SJSA1 (cell line): Measurements from ENCODE around the gene NFIC. TPM values are rescaled to one million over a fixed set of nuclear protein-coding genes. Genes with fewer than 3 reads are reported as not detected.
"Not testable (repeated sequence)": the region's sequence is repeated elsewhere in the genome, so short reads cannot be mapped to it uniquely, and the experiment has no call there.

Experiments
- DNase-seq, 2 experiments: peaks; one replicate each; pipeline ENCODE4 v3.0.0-alpha.2; 2015 to 2020; ENCODE audit warnings: low spot score in 2 of 2, low read depth in 1 of 2
- H3K27ac ChIP-seq: fragments of 250-450 bp; sonication (Bioruptor Pico); 2 replicates; pipeline ENCODE4 v1.5.1; 2020; ENCODE audit warnings: mild to moderate bottlenecking, moderate library complexity
- H3K27me3 ChIP-seq: fragments of 250-450 bp; sonication (Bioruptor Pico); replicated peaks from 2 replicates; pipeline ENCODE4 v1.5.1; 2020; ENCODE audit warnings: mild to moderate bottlenecking, moderate library complexity
- H3K36me3 ChIP-seq: fragments of 250-450 bp; sonication (Bioruptor Pico); 2 replicates; pipeline ENCODE4 v1.5.1; 2020; ENCODE audit warnings: mild to moderate bottlenecking
- H3K4me1 ChIP-seq: fragments of 250-450 bp; sonication (Bioruptor Pico); replicated peaks from 2 replicates; pipeline ENCODE4 v1.6.1; 2021; ENCODE audit warnings: mild to moderate bottlenecking
- H3K4me3 ChIP-seq: fragments of 250-450 bp; sonication (Bioruptor Pico); 2 replicates; pipeline ENCODE4 v1.5.1; 2020; ENCODE audit warnings: mild to moderate bottlenecking
- H3K9me3 ChIP-seq: fragments of 250-450 bp; sonication (Bioruptor Pico); replicated peaks from 2 replicates; pipeline ENCODE4 v1.5.1; 2020; ENCODE audit warnings: mild to moderate bottlenecking
- total RNA-seq: library from RNA; depleted of rRNA; stranded (reverse); fragments of >200 nt; shearing (Covaris generic); gene quantifications from 2 replicates; pipeline ENCODE4 v1.2.3, GENCODE V29; 2014

Gene NFIC
- total RNA-seq, 1 experiment from 2014 or later, result 27.6 TPM

DNA sequence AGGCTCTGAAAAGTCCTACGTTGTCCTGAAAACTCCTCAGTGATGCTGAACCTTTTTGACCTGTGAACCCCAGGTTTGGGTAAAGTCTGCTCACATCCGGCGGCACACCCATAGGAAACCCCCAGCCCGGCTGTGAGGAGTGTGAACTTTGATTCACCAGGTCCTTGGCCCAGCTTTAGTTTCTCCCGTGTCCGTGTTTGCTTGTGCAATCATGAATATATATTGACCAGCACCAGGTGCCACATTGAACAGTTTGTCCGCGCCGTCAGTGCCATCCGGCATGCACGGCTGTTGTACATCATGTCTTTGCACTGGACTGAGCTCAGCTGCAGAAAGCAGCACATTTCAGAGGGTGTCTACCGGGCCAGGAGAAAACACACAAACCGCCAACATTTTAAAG lies 45.3 kb downstream of the NFIC start:
- Histone ChIP-seq H3K27me3 (no peaks in the 10 kb centered on the region), H3K4me3 (no peak overlapping the region), H3K36me3 (peaks cover 47% of the 10 kb centered on the region), H3K27ac (no peak overlapping the region), H3K9me3 (no peaks in the 10 kb centered on the region), H3K4me1 (no peaks in the 10 kb centered on the region)
- DNase-seq, result no peak

DNA sequence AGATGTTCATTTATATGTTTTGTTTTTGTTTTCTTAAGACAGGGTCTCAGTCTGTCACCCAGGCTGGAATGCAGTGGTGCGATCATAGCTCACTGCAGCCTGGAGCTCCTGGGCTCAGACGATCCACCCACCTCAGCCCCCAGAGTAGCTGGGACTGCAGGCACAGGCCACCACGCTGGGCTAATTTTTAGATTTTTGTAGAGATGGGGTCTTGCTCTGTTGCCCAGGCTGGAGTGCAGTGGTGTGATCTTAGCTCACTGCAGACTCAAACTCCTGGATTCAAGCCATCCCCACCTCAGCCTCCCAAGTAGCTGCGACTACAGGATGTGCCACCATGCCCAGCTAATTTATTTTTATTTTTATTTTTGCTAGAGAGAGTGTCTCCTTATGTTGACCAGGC lies 45.7 kb downstream of the NFIC start:
- Histone ChIP-seq H3K4me3 (no peak overlapping the region), H3K27ac (no peak overlapping the region), H3K9me3 (no peaks in the 10 kb centered on the region), H3K36me3 (peaks cover 46% of the 10 kb centered on the region), H3K27me3 (no peaks in the 10 kb centered on the region), H3K4me1 (no peaks in the 10 kb centered on the region)
- no peak for DNase-seq

- no peaks in the 10 kb centered on the region for H3K4me1 ChIP-seq
- H3K4me3 ChIP-seq, result no peak overlapping the region
- H3K27ac ChIP-seq, result no peak overlapping the region
- no peak for DNase-seq
- peaks cover 35% of the 10 kb centered on the region for H3K36me3 ChIP-seq
- H3K9me3 ChIP-seq, result no peaks in the 10 kb centered on the region
- no peaks in the 10 kb centered on the region for H3K27me3 ChIP-seq
These were observed 47.5 kb downstream of the NFIC start for GRCh38 chr19:3413796-3414327.

DNA sequence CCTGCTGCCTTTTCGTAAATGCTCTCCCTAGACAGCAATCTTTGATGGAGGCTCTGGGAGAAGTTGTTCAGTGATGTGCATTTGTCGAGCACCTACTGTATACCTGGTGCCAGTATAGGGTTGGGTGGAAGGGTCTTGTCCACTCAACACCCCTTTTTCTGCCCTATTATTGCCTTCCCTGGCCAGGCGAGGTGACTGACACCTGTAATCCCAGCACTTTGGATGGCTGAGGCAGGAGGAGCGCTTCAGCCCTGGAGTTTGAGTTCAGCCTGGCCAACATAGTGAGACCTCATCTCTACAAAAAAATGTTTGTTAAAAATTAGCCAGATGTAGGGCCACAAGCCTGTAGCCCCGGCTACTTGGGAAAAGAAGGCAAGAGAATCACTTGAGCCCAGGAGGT lies 49.3 kb downstream of the NFIC start:
- Histone ChIP-seq H3K27ac (no peak overlapping the region), H3K4me1 (no peaks in the 10 kb centered on the region), H3K9me3 (no peaks in the 10 kb centered on the region), H3K36me3 (peaks cover 34% of the 10 kb centered on the region), H3K27me3 (no peaks in the 10 kb centered on the region), H3K4me3 (no peak overlapping the region)
- no peak for DNase-seq

GRCh38 chr19:3420244-3420755 lies 53.9 kb downstream of the NFIC start:
- no peak for DNase-seq
- Histone ChIP-seq H3K9me3 (no peaks in the 10 kb centered on the region), H3K27me3 (no peaks in the 10 kb centered on the region), H3K36me3 (peaks cover 32% of the 10 kb centered on the region), H3K4me3 (no peak overlapping the region), H3K4me1 (no peaks in the 10 kb centered on the region), H3K27ac (no peak overlapping the region)

DNA sequence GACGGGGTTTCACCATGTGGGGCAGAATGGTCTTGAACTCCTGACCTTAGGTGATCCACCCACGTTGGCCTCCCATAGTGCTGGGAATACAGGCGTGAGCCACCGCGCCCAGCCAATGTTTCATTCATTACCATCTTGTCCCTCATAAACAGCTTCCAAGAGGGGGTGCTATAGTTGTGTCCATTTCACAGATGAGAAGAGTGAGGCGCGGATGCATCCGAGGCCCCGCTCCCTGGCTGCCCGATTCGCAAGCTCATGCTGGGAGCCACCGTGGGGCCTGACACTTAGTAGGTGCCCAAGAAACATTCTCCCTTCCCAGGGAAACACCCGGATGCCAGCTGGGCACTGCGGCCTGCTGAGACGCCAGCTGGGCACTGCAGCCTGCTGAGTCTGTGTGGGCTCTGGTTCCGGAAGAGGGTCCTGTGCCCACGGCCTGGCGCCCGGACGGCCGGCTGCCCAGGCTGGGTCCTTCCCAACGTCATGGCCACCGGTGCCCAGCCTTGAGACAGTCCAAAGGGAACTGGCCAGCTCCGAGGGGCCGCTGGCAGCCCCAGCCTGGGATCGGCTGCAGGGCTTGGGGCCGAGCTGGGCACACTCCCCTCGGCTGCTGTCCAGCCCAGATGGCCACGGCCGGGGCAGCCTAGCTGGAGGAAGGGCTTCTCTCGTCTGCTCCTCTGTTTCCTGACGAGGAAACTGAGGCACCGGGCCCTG lies 54.7 kb downstream of the NFIC start:
- Histone ChIP-seq H3K27ac (no peak overlapping the region), H3K36me3 (peaks cover 33% of the 10 kb centered on the region), H3K27me3 (no peaks in the 10 kb centered on the region), H3K4me3 (no peak overlapping the region), H3K9me3 (no peaks in the 10 kb centered on the region), H3K4me1 (no peaks in the 10 kb centered on the region)
- DNase-seq, result no peak

GRCh38 chr19:3421656-3422055 lies 55.3 kb downstream of the NFIC start:
- H3K4me3 ChIP-seq, H3K9me3 ChIP-seq, H3K27me3 ChIP-seq, H3K4me1 ChIP-seq, DNase-seq, H3K27ac ChIP-seq: not testable (repeated sequence)
- H3K36me3 ChIP-seq, result peaks cover 38% of the 10 kb centered on the region

DNA sequence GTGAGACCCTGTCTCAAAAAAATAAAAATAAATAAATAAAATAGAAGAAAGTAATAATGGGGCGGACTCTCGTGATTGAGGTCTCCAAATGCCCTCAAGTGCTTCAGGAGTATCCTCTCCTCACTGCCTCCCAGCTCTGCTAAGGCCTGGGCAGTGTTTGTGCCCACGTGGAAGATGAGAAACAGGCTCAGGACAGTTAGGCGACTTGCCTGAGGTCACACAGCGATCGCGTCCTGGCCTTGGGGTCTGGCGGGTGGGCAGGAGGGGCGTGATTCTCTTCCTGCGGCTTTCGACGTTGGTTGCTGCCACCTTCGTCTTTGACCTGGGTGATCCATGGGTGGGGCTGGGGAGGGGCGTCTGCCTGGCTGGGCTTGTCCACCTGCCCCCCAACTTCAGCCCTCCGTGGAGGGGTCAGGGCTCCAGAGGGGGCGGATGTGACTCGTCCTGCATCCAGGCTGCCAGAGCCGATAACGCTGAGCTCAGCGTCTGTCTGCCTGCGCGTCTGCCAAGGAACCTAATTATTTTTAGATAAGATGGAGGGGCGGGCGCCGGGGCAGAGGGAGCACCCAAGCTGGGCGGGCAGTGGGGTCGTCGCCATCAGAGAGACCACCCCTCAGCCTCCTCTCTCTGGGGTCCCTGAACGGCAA lies 56.9 kb downstream of the NFIC start:
- Histone ChIP-seq H3K4me1 (no peaks in the 10 kb centered on the region), H3K36me3 (peaks cover 44% of the 10 kb centered on the region), H3K27me3 (no peaks in the 10 kb centered on the region), H3K27ac (no peak overlapping the region), H3K9me3 (no peaks in the 10 kb centered on the region), H3K4me3 (no peak overlapping the region)
- DNase-seq, result no peak

- no peak for DNase-seq
- Histone ChIP-seq H3K9me3 (no peaks in the 10 kb centered on the region), H3K27me3 (no peaks in the 10 kb centered on the region), H3K36me3 (peaks cover 44% of the 10 kb centered on the region), H3K4me3 (no peak overlapping the region), H3K27ac (no peak overlapping the region), H3K4me1 (no peaks in the 10 kb centered on the region)
These were observed 60.0 kb downstream of the NFIC start for GRCh38 chr19:3426433-3426832.

DNA sequence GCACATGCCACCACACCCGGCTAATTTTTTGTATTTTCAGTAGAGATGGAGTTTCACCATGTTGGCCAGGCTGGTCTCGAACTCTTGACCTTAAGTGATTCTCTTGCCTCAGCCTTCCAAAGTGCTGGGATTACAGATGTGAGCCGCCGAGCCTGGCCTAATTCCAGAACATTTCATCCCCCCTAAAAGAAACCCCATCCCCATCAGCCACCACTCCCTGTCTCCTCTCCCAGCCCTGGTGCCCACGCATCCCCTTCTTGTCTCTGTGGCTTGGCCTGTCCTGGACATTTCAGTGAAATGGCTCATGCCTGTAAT lies 63.9 kb downstream of the NFIC start:
- H3K27ac ChIP-seq, H3K9me3 ChIP-seq, DNase-seq, H3K4me3 ChIP-seq, H3K4me1 ChIP-seq, H3K27me3 ChIP-seq: not testable (repeated sequence)
- peaks cover 68% of the 10 kb centered on the region for H3K36me3 ChIP-seq

DNA sequence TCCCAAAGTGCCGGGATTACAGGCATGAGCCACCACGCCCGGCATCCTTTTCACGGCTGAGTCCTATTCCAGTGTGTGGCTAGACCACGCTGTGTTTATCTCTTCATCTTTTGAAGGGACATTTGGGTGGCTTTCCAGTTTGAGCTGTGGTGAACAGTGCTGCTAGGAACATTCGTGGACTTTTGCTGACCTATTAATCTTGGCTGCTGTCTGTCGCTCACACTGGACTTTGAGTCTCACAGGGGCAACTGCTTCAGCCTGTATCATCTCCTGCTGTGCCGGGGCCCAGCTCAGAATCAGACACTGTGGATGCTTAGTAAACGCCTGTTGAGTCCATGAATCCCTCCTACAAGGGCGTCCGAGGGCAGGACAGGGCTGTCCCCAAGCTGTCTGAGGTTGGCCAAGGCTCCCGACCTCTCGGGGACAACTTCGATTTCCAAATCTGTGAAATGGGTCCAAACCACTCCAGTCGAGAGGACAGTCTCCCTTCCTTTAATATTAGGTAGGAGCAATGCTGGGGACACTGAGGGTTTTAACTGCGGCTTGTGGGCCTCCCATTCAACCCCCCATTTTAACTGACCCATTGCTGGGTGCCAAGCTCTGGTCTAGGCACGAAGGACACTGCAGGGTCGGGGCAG lies 65.5 kb downstream of the NFIC start:
- H3K36me3 ChIP-seq, result peaks cover 72% of the 10 kb centered on the region
- no peaks in the 10 kb centered on the region for H3K27me3 ChIP-seq
- no peak overlapping the region for H3K4me3 ChIP-seq
- DNase-seq, result no peak
- peaks cover 10% of the 10 kb centered on the region for H3K4me1 ChIP-seq
- H3K9me3 ChIP-seq, result no peaks in the 10 kb centered on the region
- H3K27ac ChIP-seq, result no peak overlapping the region

DNA sequence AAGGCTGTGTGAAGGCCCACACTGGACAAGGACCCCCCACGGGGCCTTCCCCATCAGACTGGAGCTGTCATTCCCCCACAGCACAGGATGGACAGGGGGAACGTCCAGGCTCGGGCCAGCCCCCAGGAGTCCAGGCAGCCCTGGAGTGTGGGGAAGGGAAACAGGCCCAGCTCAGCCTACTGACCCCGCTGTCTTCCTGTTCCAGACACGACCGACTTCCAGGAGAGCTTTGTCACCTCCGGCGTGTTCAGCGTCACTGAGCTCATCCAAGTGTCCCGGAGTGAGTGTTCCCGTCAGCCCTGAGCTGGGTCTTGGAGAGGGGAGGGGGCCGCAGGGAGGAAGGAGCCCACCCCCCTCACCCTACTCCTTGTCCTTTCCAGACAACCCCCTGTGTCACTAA lies 66.9 kb downstream of the NFIC start:
- Histone ChIP-seq H3K36me3 (peaks cover 77% of the 10 kb centered on the region), H3K27ac (no peak overlapping the region), H3K4me1 (peaks cover 10% of the 10 kb centered on the region), H3K4me3 (no peak overlapping the region), H3K27me3 (no peaks in the 10 kb centered on the region), H3K9me3 (no peaks in the 10 kb centered on the region)
- no peak for DNase-seq

DNA sequence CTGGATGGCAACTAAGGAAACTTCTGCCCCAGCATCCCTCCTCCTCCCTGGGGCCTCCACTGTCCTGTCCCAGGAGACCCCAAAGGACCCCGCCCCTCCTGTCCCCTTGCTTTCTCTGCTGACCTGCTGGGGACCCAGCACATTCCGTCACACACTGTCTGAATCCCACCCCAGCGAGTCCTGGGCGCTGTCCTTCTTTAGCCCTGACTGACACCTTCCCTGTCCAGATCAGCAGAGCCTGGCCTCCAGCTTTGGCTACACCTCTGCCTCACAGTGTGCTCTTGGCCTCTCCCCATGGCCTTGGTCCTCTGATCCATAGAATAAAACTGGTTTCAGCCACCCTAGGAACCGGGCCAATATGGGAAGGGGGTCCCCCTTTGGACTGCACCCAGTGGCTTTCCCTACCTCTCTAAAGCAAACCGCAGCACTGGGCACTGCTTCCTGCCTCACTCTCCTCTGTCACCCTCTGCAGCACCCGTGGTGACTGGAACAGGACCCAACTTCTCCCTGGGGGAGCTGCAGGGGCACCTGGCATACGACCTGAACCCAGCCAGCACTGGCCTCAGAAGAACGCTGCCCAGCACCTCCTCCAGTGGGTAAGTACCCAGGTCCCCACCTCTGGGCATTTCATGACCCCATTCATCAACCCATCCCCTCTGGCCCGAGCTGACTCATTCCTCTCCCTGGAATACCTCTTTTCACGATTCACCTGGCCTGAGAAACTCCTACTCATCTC lies 67.6 kb downstream of the NFIC start:
- peaks cover 78% of the 10 kb centered on the region for H3K36me3 ChIP-seq
- H3K27me3 ChIP-seq, result no peaks in the 10 kb centered on the region
- no peak overlapping the region for H3K27ac ChIP-seq

More for the DNA sequence above, 67.6 kb downstream of the NFIC start:
- H3K4me3 ChIP-seq, result no peak overlapping the region
- no peak for DNase-seq
- H3K9me3 ChIP-seq, result no peaks in the 10 kb centered on the region
- peaks cover 10% of the 10 kb centered on the region for H3K4me1 ChIP-seq
